Sciatic nerve (tissue), 2 donors: ENCODE measurements around the gene PSORS1C1. TPM values are rescaled to one million over a fixed set of nuclear protein-coding genes. Genes with fewer than 3 reads are reported as not detected.

Source experiments
- ATAC-seq: fragments of 200-7000 bp; cut with Tn5 transposase; one replicate; pipeline ENCODE4 v1.9.1; 2020; ENCODE audit warnings: mild to moderate bottlenecking, moderate library complexity
- DNase-seq: peaks from one replicate; pipeline ENCODE4 v3.0.0-alpha.2; 2020; ENCODE audit warnings: low spot score
- intact Hi-C: fragments of 100-400 bp; cut with DNase I; formaldehyde crosslinking; loops from one replicate; pipeline ENCODE4 v1.14.2; 2022
- total RNA-seq: library from RNA; stranded (reverse); fragmentation: NEBNext Ultra II Directional; extraction: Animal tissue kit (Norgen Biotek cat#: 25700); gene quantifications from one replicate; pipeline ENCODE4 v1.2.1, GENCODE V29; 2021
- donor health status: DM: no; HTN: no; CAD: no.
- donor health status: DM: no; HTN: no; CAD: no.

The PSORS1C1 gene
- total RNA-seq, 1 donor from 2014 or later: 0.62 TPM

GRCh38 chr6:31092238-31092637, 22.4 kb upstream of the PSORS1C1 start:
- ATAC-seq: no peak
- no peak for DNase-seq
- intact Hi-C loops: no loop called here

DNA sequence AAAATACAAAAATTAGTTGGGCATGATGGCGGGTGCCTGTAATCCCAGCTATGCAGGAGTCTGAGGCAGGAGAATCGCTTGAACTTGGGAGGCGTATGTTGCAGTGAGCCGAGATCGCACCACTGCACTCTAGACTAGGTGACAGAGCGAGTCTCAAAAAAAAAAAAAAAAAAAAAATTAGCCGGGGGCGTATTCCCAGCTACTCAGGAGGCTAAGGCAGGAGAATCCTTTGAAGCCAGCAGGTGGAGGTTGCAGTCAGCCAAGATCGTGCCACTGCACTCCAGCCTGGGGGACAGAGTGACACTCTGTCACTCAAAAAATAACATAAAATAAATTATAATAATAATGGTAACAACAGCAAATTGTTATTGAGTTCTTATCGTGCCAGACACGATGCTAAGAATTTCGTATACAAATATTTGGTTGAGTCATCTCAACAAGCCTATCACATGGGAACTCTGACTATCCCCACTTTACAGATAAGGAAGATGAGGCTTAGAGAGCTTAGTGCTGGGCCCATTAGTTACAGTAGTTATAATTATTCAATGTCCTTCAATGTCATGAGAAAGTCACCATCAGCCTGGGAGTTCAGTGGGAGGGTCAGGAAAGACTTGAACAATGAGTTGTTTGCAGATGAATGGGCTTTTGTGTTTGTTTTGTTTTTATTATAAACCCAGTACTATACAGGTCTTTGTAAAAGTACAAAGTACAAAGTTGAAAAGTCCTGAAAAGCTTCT, 21.7 kb upstream of the PSORS1C1 start:
- ATAC-seq (no peak), DNase-seq (no peak)
- intact Hi-C loops: no loop called here

DNA sequence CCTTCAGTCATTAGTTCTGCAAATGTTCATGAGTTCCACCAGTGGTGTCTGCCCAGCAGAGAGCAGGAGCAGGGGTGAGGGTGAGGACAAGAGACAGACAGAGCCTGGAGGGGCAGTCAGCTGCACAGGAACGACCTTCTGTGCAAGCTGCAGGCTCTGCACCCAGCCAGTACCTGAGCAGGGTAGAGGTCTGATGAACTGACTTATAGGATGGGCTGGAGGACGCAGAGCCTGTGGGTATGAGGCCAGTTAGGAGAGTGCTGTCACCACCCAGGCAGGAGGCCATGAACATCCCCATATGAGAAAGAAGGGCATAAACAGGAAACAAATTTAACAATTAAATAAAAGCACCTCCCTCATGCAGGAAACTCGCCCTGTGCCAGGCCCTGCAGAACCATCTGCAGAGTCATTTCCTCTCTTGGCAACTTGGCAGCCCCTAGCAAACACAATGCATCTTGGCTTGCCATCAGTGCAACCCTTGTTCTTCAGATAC, 20.2 kb upstream of the PSORS1C1 start:
- ATAC-seq (peak; percentile 34), DNase-seq (no peak)
- intact Hi-C loops: no loop called here

- ATAC-seq: no peak
- no peak for DNase-seq
- intact Hi-C loops: no loop called here
Observed at GRCh38 chr6:31096215-31096614, 18.4 kb upstream of the PSORS1C1 start.

- intact Hi-C loops: no loop called here
- no peak for ATAC-seq
Observed at GRCh38 chr6:31096656-31097055, 17.9 kb upstream of the PSORS1C1 start.

DNA sequence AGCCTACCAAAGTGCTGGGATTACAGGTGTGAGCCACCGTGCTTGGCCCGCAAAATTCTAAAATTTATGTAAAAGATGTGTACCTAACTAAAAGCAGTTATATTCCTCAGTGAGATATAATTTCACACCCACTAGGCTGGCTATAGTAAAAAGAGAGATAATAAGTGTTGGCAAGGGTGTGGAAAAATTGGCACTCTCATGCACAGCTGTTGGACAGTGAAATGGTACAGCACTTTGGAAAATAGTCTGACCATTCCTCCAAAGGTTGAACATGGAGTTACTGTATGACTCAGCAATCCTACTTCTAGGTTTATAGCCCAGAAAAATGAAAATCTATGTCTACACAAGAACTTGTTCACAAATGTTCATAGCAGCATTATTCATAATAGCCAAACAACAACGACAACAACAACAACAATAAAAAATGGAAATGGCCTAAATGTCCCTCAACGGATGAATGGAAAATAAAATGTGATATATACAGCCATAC, 16.1 kb upstream of the PSORS1C1 start:
- DNase-seq: no peak
- ATAC-seq: no peak
- intact Hi-C loops: no loop called here

More at GRCh38 chr6:31096656-31097055, 17.9 kb upstream of the PSORS1C1 start:
- DNase-seq: no peak

GRCh38 chr6:31103136-31103535, 11.5 kb upstream of the PSORS1C1 start:
- intact Hi-C loops: no loop called here
- ATAC-seq: no peak
- DNase-seq: no peak

GRCh38 chr6:31107052-31107451, 7.5 kb upstream of the PSORS1C1 start:
- DNase-seq (no peak), ATAC-seq (no peak)
- intact Hi-C loops: no loop called here

DNA sequence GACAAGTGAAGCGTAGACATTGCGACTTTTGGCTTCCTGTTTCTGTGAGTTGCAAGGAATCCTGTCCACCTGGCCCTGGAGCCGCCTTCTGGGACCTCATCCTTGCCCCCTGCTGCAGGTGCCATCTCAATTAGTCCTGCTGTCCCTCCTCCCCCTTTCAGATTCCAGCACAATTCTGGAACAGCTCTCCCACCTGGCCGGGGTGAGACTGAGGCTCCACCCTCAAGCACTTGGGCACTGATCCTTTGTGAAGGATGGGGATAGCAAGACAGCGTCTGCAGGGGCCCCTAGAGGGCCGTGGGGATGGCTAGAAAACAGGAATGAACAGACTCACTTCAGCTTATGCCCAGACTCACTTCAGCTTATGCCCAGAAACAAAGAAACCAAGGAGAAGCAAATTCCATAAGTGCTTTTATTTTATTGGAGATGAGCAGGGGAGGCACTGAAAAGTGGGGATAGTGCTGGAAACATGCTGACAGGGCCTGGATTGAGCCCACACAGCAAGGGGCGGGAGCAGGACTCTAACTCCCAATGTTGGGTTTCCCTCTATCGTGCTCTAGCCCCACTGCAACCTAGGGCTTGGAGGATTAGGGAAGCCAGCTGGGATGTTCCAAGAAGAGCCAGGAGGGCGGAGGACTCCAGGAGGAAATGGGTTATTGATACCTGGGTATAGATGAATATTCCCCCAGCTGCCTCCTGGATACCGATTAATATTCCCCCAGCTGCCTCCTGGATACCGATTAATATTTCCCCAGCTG, 3.6 kb upstream of the PSORS1C1 start:
- no peak for ATAC-seq
- DNase-seq: no peak
- intact Hi-C loops: no loop called here

GRCh38 chr6:31111712-31112111, 2.9 kb upstream of the PSORS1C1 start:
- ATAC-seq: no peak
- DNase-seq: no peak
- intact Hi-C loops: no loop called here

GRCh38 chr6:31112478-31112877, 2.1 kb upstream of the PSORS1C1 start, which contains the start of gene C6orf15:
TSS of gene C6orf15 (minus strand) at chr6:31112575. CDS start at chr6:31112555, 20 bp downstream.
- DNase-seq (no peak), ATAC-seq (no peak)
- intact Hi-C loops: no loop called here

- DNase-seq (no peak), ATAC-seq (peak; percentile 28)
- intact Hi-C loops: no loop called here
Observed at GRCh38 chr6:31113861-31114540, 599 bp upstream of the PSORS1C1 start.

DNA sequence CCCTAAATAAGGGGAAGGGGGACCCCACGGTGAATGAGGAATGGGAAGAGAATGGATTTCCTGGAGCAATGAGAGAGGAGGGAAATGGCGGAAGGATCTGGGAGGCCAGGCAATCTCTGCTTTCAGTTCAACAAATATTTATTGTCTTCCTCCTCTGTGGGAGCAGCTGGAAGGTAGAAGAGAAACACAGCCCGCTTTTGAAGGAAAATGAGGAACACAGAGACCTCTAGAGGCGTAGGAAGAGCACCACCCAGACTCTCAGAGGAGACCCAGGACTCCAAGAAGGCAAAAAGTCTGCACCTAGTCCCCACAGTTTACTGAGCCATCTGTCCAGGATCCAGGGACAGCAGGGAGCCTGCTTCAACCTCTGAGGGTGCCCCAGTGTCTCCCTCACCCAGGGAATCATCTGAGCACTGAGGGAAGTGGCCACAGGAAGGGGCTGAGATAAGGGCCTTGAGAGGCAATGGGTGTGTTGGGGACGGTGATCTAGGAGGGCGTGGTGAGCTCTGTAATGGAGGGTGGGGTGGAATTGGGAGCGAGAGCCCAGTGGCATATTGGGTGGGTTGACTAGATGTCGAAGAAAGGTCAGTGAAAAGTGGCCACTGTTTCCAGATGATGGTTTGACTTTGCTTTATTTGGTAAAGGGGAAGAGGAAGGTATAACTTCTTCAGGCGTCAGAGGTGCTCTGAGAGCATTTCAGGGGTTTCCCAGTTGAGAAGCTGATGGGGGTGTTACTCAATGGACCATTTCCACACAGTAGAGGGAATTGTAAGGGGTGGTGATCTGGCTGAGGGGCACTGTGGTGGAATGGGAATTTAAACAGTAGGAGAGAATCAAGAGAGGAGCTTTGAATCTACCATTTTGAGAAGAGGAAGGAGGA, 610 bp downstream of the PSORS1C1 start:
- ATAC-seq: no peak
- intact Hi-C loops: no loop called here
- DNase-seq: no peak

GRCh38 chr6:31115941-31116560, 1.5 kb downstream of the PSORS1C1 start:
- intact Hi-C loops: no loop called here
- DNase-seq (no peak), ATAC-seq (no peak)

- DNase-seq (no peak), ATAC-seq (peak; percentile 28)
Observed at GRCh38 chr6:31116661-31117385, 2.2 kb downstream of the PSORS1C1 start.

GRCh38 chr6:31118178-31118577, 3.6 kb downstream of the PSORS1C1 start:
- ATAC-seq (no peak), DNase-seq (no peak)
- intact Hi-C loops: no loop called here

More at GRCh38 chr6:31116661-31117385, 2.2 kb downstream of the PSORS1C1 start:
- intact Hi-C loops: no loop called here

- intact Hi-C loops: no loop called here
- DNase-seq (no peak), ATAC-seq (no peak)
Observed at GRCh38 chr6:31120151-31120915, 5.7 kb downstream of the PSORS1C1 start, which contains the start of gene CDSN. TSS of gene CDSN (minus strand) at chr6:31120446. CDS start at chr6:31120419, 27 bp downstream.
